BLaER1 (cell line): ENCODE results near the gene TALDO1.
A peak's percentile ranks its signal among the peaks of the same experiment; 100 is the strongest.

Experiments
- H3K27ac ChIP-seq: shearing (Covaris generic); formaldehyde crosslinking; 2 replicates; pipeline ENCODE4 v1.8.1; 2022
- H3K27me3 ChIP-seq: shearing (Covaris generic); formaldehyde crosslinking; 2 replicates; pipeline ENCODE4 v1.8.1; 2022
- H3K36me3 ChIP-seq: shearing (Covaris generic); formaldehyde crosslinking; 2 replicates; pipeline ENCODE4 v1.8.1; 2022
- H3K4me1 ChIP-seq: shearing (Covaris generic); formaldehyde crosslinking; 2 replicates; pipeline ENCODE4 v1.8.1; 2022
- H3K4me2 ChIP-seq: shearing (Covaris generic); formaldehyde crosslinking; 2 replicates; pipeline ENCODE4 v1.8.1; 2022
- H3K4me3 ChIP-seq: shearing (Covaris generic); formaldehyde crosslinking; 2 replicates; pipeline ENCODE4 v1.8.1; 2022
- H3K9ac ChIP-seq: shearing (Covaris generic); formaldehyde crosslinking; 2 replicates; pipeline ENCODE4 v1.8.1; 2022
- H3K9me3 ChIP-seq: shearing (Covaris generic); formaldehyde crosslinking; 2 replicates; pipeline ENCODE4 v1.8.1; 2022
- H4K20me1 ChIP-seq: shearing (Covaris generic); formaldehyde crosslinking; 2 replicates; pipeline ENCODE4 v1.8.1; 2022
- Cebpa-rat ChIP-seq: shearing (Covaris generic); IDR thresholded peaks from 2 replicates; pipeline ENCODE4 v1.8.1; 2022

The TALDO1 gene

DNA sequence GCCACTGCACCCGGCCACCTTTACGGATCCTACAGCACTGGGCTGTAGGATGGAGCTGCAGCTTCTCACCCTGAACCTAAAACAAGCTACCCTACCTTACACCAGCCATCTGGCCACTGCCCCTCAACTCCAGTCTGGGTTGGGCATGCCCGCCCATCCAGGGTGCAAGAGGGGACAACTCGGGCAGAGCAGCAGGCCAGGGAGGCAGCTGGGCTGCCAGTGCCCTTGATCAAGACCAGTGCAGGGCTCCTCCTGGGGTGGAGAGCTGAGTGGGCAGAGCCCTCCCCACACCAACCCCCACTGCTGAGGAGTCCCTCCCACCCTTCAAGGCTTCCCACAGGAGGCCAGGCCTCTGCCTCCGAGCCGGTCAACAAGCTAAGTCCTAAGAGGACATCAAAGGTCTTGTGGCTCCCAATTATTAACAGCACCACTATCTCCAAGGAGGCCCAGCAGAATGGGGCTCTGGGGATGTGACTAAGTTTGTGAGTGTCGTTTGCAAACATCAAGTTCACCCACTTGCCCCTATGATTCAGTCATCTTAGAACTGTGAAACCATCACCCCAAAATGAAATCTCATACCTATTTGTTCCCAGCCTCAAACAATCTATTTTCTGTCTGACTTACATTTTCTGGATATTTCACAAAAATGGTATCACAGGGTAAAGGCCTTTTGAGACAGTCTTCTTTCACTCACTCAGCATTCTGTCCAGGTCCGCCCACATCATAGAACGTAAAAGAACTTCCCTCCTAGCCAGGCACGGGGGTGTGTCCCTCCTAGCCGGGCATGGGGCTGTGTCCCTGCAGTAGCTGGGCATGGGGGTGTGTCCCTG is 19.1 kb downstream of the TALDO1 start:
- Histone ChIP-seq H3K4me3 (no peak overlapping the region), H3K9me3 (no peaks in the 10 kb centered on the region), H3K36me3 (peaks cover 94% of the 10 kb centered on the region), H4K20me1 (peaks cover 90% of the 10 kb centered on the region), H3K4me2 (no peak overlapping the region), H3K9ac (no peak overlapping the region; the same call in 1 of the 2 replicates), H3K27me3 (no peaks in the 10 kb centered on the region), H3K4me1 (no peaks in the 10 kb centered on the region), H3K27ac (no peak overlapping the region)
- TF ChIP-seq Cebpa-rat, result no peak

DNA sequence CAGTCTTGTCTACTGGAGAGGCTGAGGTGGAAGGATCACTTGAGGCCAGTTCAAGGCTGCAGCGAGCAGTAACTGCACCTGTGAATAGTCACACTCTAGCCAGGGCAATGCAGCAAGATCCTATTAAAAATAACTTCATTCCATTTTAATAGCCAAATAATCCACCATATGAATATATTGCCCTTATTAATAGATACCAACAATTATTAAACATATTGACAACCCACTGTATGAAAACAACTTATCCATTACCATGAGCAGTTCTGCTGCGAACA is 19.6 kb downstream of the TALDO1 start:
- TF ChIP-seq Cebpa-rat, result no peak
- no peak overlapping the region for H3K9ac ChIP-seq

DNA sequence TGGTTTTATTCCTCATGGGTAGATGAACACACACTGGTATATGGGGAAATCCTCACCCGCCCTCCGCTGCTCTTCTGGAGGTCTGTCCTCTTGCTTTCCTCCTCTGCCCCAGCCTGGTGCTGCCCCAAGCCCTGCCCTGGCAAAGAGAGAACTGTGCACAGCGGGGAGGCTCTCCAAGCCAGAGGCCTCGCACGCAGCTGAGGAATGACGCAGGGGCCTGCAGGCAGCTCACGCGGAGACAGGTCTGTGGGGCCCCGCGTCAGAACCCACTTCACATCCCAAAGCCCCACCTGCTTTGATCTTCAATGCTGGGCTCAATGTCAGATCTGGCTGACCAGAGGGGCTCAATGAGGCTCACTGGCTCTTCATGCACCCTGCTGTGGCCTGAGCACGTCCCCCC is 20.0 kb downstream of the TALDO1 start:
- Histone ChIP-seq H3K4me3 (no peak overlapping the region), H3K27me3 (no peaks in the 10 kb centered on the region), H3K4me2 (no peak overlapping the region), H4K20me1 (peaks cover 90% of the 10 kb centered on the region), H3K36me3 (peaks cover 94% of the 10 kb centered on the region), H3K9ac (no peak overlapping the region), H3K27ac (no peak overlapping the region), H3K4me1 (no peaks in the 10 kb centered on the region), H3K9me3 (no peaks in the 10 kb centered on the region)
- no peak for TF ChIP-seq Cebpa-rat

More for the DNA sequence above, 19.6 kb downstream of the TALDO1 start:
- no peak overlapping the region for H3K4me2 ChIP-seq
- peaks cover 90% of the 10 kb centered on the region for H4K20me1 ChIP-seq
- no peaks in the 10 kb centered on the region for H3K9me3 ChIP-seq
- H3K27me3 ChIP-seq, result no peaks in the 10 kb centered on the region
- H3K36me3 ChIP-seq, result peaks cover 94% of the 10 kb centered on the region
- H3K4me3 ChIP-seq, result no peak overlapping the region
- no peaks in the 10 kb centered on the region for H3K4me1 ChIP-seq
- no peak overlapping the region for H3K27ac ChIP-seq

DNA sequence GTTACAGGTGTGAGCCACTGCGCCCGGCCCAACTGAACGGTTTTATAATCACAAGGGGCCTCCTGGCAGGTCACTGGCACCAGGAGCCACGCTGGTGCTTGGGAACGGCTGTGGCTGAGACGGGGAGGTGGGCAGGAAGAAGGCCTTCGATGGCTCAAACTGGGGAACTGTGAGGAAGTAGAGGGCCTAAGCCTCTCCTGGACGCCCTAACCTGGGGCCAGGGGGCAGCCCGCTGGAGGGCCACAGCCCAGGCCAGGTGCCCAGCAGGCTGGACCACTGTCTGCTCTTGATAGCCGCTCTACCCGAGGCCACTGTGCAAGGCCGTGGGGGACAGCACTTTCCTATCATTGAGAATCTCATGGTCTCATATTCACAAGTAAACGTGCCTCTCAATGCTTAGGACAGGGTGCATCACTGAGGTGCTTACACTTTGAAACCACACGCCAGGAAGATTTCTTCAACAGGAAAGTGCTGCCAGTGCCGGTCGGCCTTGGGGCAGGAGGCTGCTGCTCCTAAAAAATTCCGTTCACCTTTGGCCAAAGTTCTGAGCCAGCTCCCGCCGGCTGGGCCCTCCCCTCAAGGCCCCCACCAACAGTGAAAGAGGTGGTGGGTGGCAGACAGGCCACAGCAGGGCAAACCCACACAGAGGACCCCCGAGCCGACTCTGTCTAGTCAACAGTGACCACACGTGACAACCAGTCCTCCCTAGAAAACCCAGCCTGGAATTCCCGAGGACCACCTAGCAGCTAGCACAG is 22.8 kb downstream of the TALDO1 start:
- H3K4me2 ChIP-seq, result no peak overlapping the region
- TF ChIP-seq Cebpa-rat, result no peak
- H4K20me1 ChIP-seq, result peaks cover 94% of the 10 kb centered on the region
- peaks cover 15% of the 10 kb centered on the region for H3K4me1 ChIP-seq
- no peak overlapping the region for H3K4me3 ChIP-seq
- H3K27me3 ChIP-seq, result no peaks in the 10 kb centered on the region
- peaks cover 97% of the 10 kb centered on the region for H3K36me3 ChIP-seq
- H3K9me3 ChIP-seq, result no peaks in the 10 kb centered on the region
- H3K9ac ChIP-seq, result no peak overlapping the region
- no peak overlapping the region for H3K27ac ChIP-seq

GRCh38 chr11:770642-771616 is 23.7 kb downstream of the TALDO1 start:
- Histone ChIP-seq H3K4me2 (no peak overlapping the region), H3K36me3 (peaks cover 91% of the 10 kb centered on the region), H3K27ac (no peak overlapping the region), H3K9me3 (no peaks in the 10 kb centered on the region), H3K4me1 (peaks cover 24% of the 10 kb centered on the region), H3K4me3 (no peak overlapping the region), H4K20me1 (peaks cover 94% of the 10 kb centered on the region), H3K9ac (no peak overlapping the region), H3K27me3 (no peaks in the 10 kb centered on the region)
- TF ChIP-seq Cebpa-rat, result no peak

- Histone ChIP-seq H3K9me3 (no peaks in the 10 kb centered on the region), H3K27me3 (no peaks in the 10 kb centered on the region), H3K4me2 (no peak overlapping the region), H3K4me1 (peaks cover 30% of the 10 kb centered on the region), H4K20me1 (peaks cover 94% of the 10 kb centered on the region), H3K36me3 (peaks cover 83% of the 10 kb centered on the region), H3K27ac (no peak overlapping the region), H3K9ac (no peak overlapping the region), H3K4me3 (no peak overlapping the region)
- no peak for TF ChIP-seq Cebpa-rat
These were observed 24.4 kb downstream of the TALDO1 start for GRCh38 chr11:771617-772204.

DNA sequence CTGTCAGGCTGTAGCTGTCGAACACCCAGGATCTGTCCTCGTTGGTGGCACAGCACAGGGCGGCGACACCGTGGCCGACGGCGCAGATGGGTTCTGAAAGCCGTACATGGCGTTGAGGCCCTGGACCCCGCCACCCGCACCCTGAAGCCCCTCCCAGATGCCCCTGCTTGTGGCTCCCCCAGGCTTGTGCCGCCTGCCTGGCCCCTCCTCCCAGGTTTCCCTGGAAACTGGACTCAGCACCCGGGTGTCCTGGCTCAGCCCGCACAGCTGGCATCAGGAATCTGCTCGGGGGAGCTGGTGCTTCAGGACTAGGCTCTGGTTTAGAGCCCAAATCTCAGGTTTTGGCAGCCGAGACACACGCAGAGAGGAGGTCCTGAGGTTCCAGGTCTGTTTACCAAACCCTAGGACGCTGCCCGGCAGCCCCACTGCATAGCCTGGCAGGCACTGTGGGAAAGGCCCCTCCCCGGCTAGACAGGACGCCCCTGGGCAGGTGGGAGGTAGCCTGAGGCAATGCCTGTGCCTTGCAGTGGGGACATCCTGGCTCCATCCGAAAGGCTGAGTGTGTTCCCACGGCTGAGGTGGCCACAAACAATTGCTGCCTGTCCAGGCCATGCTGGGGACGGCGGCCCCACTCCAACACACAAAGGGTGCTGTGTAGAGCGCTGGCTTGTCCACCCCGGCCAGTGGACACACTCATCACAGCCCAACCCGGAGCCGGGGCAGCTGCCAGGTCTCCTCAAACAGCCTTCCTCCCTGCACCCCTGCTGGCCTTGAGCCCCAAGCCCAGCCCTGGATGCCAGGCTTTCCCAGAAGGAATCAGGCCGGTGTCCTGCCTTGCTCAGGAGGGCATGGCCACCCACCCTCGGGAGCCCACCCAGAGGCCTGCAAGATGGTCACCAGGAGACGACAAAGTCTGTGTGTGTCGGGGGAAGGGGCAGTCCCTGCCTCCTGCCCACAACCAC is 25.4 kb downstream of the TALDO1 start:
- H3K4me2 ChIP-seq, result no peak overlapping the region
- no peaks in the 10 kb centered on the region for H3K9me3 ChIP-seq
- no peak for TF ChIP-seq Cebpa-rat
- peaks cover 30% of the 10 kb centered on the region for H3K4me1 ChIP-seq
- no peak overlapping the region for H3K4me3 ChIP-seq
- H3K36me3 ChIP-seq, result peaks cover 73% of the 10 kb centered on the region
- H4K20me1 ChIP-seq, result peaks cover 86% of the 10 kb centered on the region
- no peaks in the 10 kb centered on the region for H3K27me3 ChIP-seq
- H3K27ac ChIP-seq, result no peak overlapping the region
- no peak overlapping the region for H3K9ac ChIP-seq

- Histone ChIP-seq H3K4me2 (no peak overlapping the region), H3K4me1 (peaks cover 35% of the 10 kb centered on the region), H4K20me1 (peaks cover 82% of the 10 kb centered on the region), H3K36me3 (peaks cover 67% of the 10 kb centered on the region), H3K9me3 (no peaks in the 10 kb centered on the region), H3K9ac (peak overlapping the region; percentile 43; the same call in 1 of the 2 replicates), H3K4me3 (no peak overlapping the region), H3K27ac (0 out of 2 replicates have a peak overlapping the region, but pooled peaks have one; percentile 35), H3K27me3 (no peaks in the 10 kb centered on the region)
- TF ChIP-seq Cebpa-rat, result no peak
These were observed 26.2 kb downstream of the TALDO1 start for GRCh38 chr11:773425-773824.
